KOPT-K1 (cell line): Measurements from ENCODE around the gene FNIP2.
"Not testable (repeated sequence)": the region's sequence is repeated elsewhere in the genome, so short reads cannot be mapped to it uniquely, and the experiment has no call there.

ENCODE experiments used
- H3K27ac ChIP-seq: fragments of 200-600 bp; sonication (generic); 2 replicates; pipeline ENCODE4 v1.5.1; 2016; ENCODE audit warnings: antibody characterized with exemption, mild to moderate bottlenecking, low read depth, low read length; ENCODE audit not compliant: poor library complexity, severe bottlenecking
- H3K36me3 ChIP-seq: fragments of 200-600 bp; sonication (generic); 2 replicates; pipeline ENCODE4 v1.5.1; 2017; ENCODE audit warnings: antibody characterized with exemption, mild to moderate bottlenecking, low read length, moderate library complexity; ENCODE audit not compliant: insufficient read depth
- H3K9me3 ChIP-seq: fragments of 200-600 bp; sonication (generic); 2 replicates; pipeline ENCODE4 v1.5.1; 2017; ENCODE audit warnings: antibody characterized with exemption, low read length, mild to moderate bottlenecking; ENCODE audit not compliant: insufficient read depth, poor library complexity, severe bottlenecking

FNIP2 gene

DNA sequence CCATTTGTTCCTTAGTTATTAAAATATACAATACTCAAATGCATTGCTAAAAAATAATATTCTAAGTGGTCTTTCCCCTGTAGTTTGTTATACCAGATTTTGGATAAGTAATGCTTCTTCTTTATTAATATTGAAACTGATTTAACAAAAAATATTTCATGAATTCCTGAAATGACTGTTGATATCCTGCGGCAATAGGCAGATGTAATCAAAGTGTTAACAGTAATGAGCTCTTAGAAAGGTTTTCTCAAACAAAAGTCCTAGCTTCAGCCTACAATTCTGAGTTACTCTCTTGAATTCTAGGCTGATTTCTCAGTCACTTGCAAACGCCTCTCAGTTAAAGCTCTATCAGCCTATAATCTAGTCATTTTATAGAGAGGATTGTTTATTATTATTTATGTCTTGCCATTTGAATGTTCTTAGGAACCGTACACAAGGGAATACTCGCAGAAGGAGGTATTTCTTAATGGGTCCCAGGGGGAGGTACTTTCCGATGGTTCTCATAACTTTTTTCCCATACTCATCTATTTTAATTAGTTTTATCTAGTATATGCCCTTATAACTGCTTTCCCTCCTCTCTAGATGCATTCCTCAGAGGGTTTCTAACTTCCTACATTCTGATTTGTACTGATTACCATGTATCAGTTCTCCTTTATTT, 96.8 kb downstream of the FNIP2 start:
- Histone ChIP-seq H3K27ac (no peak overlapping the region), H3K9me3 (no peaks in the 10 kb centered on the region), H3K36me3 (peaks cover 62% of the 10 kb centered on the region)

DNA sequence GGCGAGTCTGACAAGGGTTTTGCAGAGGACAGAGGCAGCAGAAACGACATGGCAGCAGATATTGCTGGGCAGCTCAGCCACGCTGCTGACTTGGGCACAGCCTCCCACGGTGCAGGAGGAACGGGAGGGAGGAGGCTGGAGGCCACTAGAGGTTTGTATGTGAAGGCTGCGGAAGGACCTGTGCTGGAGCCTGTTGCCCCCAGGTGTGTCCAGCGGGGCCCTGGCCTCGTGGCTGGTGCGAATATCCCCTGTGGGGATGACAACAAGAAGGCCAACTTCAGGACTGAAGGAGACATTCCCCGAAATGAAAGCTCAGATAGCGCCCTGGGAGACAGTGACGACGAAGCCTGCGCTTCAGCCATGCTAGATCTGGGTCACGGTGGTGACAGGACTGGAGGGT, 100.2 kb downstream of the FNIP2 start:
- H3K9me3 ChIP-seq = no peaks in the 10 kb centered on the region
- H3K36me3 ChIP-seq = peaks cover 44% of the 10 kb centered on the region
- H3K27ac ChIP-seq = no peak overlapping the region

DNA sequence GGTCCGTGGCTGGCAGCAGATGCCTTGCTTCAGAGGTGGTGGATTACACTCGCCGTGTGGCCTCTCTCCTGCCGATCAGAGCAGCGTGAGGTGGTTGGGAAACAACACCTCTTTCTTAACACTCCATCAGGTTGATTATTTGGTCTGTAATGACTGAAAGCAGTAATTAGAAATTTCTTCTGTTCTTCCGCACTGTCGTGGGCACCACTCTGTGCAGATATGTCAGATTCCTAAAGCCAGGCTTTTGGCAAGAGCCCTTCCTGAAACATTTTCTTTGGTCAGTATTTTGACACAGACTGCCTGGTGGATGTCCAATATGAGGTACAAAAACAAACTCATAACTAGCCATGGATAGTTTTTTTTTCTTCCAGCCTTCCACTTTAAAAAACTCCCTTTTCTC, 100.9 kb downstream of the FNIP2 start:
- Histone ChIP-seq H3K9me3 (no peaks in the 10 kb centered on the region), H3K36me3 (peaks cover 44% of the 10 kb centered on the region), H3K27ac (no peak overlapping the region)

DNA sequence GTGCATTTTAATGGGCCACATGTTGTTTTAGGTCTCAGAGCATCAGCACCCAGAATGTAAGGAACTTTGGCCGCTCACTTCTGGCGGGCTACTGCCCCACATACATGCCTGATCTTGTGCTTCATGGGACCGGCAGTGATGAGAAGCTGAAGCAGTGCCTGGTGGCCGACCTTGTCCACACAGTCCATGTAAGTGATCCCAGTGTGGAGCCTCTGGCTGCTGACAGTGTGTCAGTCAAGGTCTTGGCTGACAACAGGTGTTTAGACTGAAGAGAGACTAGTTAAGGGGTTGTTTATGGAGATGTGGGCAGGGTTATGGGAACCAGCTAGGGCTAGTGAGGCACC, 101.4 kb downstream of the FNIP2 start:
- peak overlapping the region; percentile 23 for H3K27ac ChIP-seq

DNA sequence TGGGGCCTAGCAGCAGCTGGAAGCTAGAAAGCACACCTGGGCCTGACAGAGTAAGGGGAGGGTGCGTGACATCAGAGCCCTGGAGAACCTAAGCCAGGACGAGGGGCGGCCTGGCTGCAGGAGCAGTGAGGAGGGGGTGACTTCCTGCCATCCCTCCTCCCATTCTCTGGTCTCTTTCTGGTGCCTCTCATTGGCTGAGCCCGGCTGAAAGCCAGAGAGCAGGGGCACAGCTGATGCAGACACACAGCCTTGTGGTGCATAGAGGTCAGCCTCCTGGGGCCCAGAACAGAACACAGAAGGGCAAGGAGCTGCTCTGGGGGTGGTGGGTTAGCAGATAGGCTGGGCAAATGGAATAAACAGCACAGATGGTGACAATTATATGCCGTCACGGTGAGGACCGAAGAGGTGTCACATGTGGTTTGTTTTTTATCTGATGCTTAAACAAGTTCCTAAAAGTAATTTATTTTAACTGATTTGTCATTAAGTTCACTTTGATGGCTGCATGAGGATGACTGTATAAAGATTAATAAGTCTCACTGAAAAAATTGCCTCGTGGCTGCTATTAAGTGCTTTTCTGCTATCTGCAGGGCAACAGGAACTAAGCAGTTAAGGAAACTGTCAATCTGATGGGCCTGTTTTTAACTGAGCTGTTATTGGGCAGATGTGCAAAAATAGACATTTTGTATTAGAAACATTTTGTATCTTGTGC, 102.0 kb downstream of the FNIP2 start:
- no peaks in the 10 kb centered on the region for H3K9me3 ChIP-seq
- peak overlapping the region; percentile 23 for H3K27ac ChIP-seq
- peaks cover 44% of the 10 kb centered on the region for H3K36me3 ChIP-seq

More for the DNA sequence above, 101.4 kb downstream of the FNIP2 start:
- Histone ChIP-seq H3K9me3 (no peaks in the 10 kb centered on the region), H3K36me3 (peaks cover 44% of the 10 kb centered on the region)

DNA sequence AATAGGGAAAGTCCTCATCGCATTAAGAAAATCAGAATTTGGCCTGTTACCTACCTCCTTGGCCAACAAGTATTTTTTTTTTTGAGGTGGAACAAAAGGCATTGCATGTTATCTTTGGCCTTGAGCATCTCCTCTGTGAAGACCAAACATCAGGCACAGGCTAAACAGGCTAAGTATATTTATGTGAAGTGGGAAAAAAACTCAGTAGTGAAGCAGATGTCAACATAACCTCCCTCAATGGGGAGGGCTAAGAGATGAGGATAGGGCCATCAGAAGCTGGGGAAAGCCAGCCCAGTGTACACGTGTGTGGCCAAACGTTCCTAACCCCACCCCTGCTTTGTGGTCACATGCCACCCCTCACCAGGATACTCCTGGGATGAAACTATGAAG, 102.5 kb downstream of the FNIP2 start:
- Histone ChIP-seq H3K9me3 (no peaks in the 10 kb centered on the region), H3K27ac (no peak overlapping the region), H3K36me3 (peaks cover 50% of the 10 kb centered on the region)

DNA sequence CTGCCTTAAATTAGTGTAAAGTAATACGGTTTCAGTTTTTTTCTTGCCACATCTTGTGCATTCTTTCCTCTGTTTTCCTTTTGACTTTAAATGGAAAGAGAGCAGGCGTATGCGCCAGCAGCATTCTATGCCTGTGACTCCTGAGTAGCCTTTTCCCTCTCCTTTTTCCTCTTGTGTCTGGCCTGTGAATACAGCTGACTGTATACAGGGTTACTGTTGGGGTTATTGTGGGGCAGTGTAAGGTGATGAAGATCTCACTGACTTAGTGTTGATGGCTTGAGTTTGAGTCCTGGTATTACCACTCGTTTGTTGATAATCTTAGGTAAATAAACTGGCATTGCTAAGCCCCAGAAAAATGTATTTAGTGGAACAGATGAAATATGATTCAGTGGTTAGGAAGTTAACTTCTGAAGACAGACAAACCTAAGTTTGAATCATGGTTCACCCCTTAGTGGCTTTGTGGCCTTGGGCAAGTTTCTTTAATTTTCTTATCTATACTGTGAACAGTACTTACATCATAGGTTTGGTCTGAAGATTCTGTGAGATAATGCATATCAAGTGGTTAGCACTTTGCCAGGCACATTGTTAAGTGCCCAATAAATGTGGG, 105.1 kb downstream of the FNIP2 start:
- H3K36me3 ChIP-seq = peaks cover 55% of the 10 kb centered on the region
- H3K27ac ChIP-seq = no peak overlapping the region
- H3K9me3 ChIP-seq = peaks cover 1% of the 10 kb centered on the region

DNA sequence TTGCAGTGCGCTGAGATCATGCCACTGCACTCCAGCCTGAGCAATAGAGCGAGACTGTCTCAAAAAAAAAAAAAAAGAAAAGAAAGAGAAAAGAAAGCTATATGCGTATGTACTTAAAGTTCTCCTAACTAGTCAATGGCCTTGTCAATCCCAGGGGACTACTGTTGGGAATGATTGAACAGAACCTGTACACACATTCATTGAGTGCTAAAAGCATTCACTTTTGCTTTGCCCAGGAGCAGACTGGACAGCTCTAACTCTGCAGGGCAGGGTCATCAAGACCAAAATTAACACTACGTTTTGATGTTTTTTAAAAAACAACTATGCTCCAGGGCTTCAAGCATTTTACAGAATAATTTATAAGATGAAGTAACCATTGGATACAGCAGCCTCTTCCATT, 106.2 kb downstream of the FNIP2 start:
- peaks cover 50% of the 10 kb centered on the region for H3K36me3 ChIP-seq
- H3K27ac ChIP-seq = no peak overlapping the region
- peaks cover 8% of the 10 kb centered on the region for H3K9me3 ChIP-seq

DNA sequence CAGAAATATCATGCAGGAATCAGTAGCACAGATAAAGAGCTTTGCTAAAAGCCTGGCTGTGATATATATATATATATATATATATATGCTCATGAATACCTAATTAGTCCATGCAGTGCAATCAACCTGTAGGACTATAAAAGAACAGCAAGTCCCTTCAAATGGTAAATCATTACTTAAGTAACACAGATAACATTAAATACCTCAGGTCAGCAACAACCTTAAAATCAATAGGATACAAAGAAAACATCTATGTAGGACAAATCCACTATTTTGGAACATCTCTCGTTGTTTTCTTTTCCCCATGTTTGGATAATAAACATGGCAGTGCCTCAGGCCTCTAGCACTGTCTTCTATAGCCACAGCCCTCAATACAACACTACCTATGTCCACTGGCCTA, 106.6 kb downstream of the FNIP2 start:
- no peak overlapping the region for H3K27ac ChIP-seq
- peaks cover 46% of the 10 kb centered on the region for H3K36me3 ChIP-seq
- H3K9me3 ChIP-seq = peaks cover 8% of the 10 kb centered on the region

DNA sequence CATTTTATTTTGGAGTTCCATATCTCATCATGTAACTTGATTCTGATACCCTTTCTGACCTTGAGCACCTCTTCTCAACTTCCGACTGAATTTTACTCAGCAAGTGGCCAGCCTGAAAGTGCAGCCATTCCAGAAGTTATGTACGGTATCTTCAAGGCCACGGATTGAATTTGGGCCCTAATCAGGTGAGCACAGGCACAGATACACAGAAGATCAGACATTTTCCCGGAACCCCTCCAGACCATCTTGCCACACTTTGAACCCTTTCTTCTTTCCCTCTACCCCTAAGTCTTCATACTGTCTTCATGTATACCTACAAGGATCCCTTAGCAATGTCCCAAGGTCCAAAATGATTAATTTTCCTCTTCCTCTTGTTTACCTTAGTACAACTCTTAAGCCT, 108.2 kb downstream of the FNIP2 start:
- no peak overlapping the region for H3K27ac ChIP-seq
- peaks cover 38% of the 10 kb centered on the region for H3K36me3 ChIP-seq
- H3K9me3 ChIP-seq = peaks cover 12% of the 10 kb centered on the region

DNA sequence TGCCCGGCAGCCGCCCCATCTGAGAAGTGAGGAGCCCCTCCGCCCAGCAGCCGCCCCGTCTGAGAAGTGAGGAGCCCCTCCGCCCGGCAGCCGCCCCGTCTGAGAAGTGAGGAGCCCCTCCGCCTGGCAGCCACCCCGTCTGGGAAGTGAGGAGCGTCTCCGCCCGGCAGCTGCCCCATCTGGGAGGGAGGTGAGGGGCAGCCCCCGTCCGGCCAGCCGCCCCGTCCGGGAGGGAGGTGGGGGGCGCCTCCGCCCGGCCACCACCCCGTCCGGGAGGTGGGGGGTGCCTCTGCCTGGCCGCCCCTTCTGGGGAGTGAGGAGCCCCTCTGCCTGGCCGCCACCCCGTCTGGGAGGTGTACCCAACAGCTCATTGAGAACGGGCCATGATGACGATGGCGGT, 113.3 kb downstream of the FNIP2 start:
- H3K27ac ChIP-seq = not testable (repeated sequence)
- Histone ChIP-seq H3K9me3 (peaks cover 12% of the 10 kb centered on the region), H3K36me3 (peaks cover 19% of the 10 kb centered on the region)

DNA sequence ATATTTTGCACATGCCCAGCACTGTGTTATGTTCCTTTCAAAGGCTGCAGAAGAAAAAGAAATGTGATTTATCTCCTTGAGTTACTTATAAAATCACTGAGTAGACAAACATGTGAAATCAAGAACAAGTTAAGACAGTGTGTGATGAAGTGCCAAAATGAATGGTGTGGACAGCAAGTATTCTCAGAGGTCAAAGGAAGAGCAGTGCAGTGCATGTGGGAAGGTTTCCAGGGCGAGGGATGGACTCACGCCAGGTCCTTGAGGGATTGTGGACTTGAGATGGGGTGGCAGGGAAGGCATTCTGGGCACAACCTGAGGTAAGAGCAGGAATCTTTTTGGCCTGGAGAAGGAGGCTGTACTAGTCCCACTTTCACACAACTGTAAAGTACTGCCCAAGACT, 115.5 kb downstream of the FNIP2 start:
- H3K36me3 ChIP-seq = peaks cover 5% of the 10 kb centered on the region
- no peak overlapping the region for H3K27ac ChIP-seq
- H3K9me3 ChIP-seq = peaks cover 7% of the 10 kb centered on the region

DNA sequence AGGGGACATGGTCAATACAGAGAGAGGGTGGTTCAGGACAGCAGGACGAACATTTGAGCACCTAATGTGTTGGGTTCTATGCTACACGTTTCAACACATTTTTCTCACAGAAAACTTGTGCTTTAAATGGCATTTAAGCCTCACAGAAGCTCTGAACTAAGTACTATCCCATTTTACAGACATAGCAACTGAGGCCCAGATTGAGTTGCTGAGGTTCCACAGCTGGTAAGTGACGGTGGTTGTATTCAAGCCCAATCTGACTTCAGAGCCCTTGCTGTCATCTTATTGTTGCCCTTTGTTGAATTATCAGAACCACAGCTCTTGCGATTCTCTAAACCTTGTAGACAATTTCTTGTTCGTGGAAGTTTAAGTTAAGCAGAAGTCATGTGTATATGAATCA, 116.7 kb downstream of the FNIP2 start:
- Histone ChIP-seq H3K27ac (no peak overlapping the region), H3K9me3 (peaks cover 3% of the 10 kb centered on the region), H3K36me3 (peaks cover 5% of the 10 kb centered on the region)

DNA sequence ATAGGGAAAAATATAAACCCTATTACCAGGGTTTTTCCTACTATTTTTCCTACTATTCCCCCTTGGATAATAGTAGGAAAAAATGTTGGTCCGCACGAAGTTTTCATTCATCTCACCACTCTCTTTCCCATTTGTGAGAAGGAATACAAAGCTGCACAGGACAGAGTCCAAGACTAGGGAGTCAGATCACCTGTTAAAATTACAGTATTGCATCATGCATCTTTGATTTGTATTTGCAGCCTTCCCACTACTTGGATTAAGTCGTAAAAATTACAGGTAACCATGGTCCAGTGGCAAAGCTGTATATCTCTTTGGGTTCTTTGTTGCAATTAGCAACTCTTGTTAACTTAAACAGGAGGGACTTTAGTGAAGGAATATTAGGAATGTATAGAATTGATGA, 121.5 kb downstream of the FNIP2 start:
- no peak overlapping the region for H3K27ac ChIP-seq
- H3K36me3 ChIP-seq = peaks cover 26% of the 10 kb centered on the region
- H3K9me3 ChIP-seq = no peaks in the 10 kb centered on the region

DNA sequence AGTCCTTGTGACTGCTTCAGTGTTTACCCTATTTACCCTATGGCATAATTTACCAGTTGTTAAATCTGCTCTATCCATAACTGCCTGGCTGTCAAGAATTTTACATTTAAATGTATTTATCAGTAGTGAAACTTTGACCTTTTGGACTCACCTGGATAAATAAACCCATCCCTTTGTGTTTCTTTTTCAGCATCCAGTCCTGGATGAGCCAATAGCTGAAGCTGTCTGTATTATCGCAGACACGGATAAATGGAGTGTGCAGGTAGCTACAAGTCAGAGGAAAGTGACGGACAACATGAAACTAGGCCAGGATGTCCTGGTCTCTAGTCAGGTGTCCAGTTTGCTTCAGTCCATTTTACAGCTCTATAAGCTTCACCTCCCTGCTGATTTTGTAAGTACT, 122.4 kb downstream of the FNIP2 start:
- Histone ChIP-seq H3K36me3 (peaks cover 35% of the 10 kb centered on the region), H3K9me3 (no peaks in the 10 kb centered on the region), H3K27ac (no peak overlapping the region)

DNA sequence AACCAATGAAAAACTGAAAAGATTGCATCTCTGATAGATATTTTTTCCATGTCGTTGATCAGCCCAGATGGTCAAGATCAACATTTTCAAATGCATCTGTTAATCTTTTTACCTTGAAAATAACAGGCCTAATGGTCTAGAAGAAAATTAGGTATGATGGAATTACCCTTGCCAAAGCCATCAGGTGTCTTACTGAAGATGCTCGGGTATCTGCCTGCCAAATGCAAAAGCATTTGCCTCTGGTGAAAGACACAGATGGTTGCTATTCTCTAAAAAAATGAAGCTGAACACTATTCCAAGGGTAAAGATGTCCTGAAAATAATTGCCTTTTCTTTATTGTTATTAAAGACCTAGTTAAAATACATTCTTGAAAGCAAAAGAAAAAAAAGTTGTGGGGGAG, 126.0 kb downstream of the FNIP2 start:
- H3K36me3 ChIP-seq = peaks cover 33% of the 10 kb centered on the region
- no peaks in the 10 kb centered on the region for H3K9me3 ChIP-seq
- H3K27ac ChIP-seq = no peak overlapping the region
